CD14-positive monocyte (primary cell): ENCODE results near the gene TAF4. TPM values are rescaled to one million over a fixed set of nuclear protein-coding genes. Genes with fewer than 3 reads are reported as not detected.

Source experiments
- DNase-seq, 3 donors: peaks; one replicate each; pipeline ENCODE4 v3.0.0-alpha.2; 2011 to 2022
- H2AFZ ChIP-seq: 2 replicates; pipeline ENCODE4 v1.6.0; 2012; ENCODE audit warnings: mild to moderate bottlenecking, low read depth, low read length, inconsistent platforms; ENCODE audit not compliant: insufficient read depth, poor library complexity, severe bottlenecking
- H3K27ac ChIP-seq, 2 donors: 1 replicate in 1 of 2; 2 replicates in 1 of 2; pipeline ENCODE4 v1.5.1; 2012 to 2013; ENCODE audit warnings: low read length in 2 of 2, control low read depth in 1 of 2, inconsistent platforms in 1 of 2, low read depth in 1 of 2, mild to moderate bottlenecking in 1 of 2
- H3K27me3 ChIP-seq, 2 donors: one replicate each; pipeline versions ENCODE4 v1.6.0 to v1.6.1; 2011 to 2013; ENCODE audit warnings: low read length in 2 of 2; ENCODE audit not compliant: control insufficient read depth in 2 of 2, insufficient read depth in 2 of 2
- H3K36me3 ChIP-seq, 2 donors: replicated peaks in 1 of 2; 1 replicate in 1 of 2; 2 replicates in 1 of 2; pipeline versions ENCODE4 v1.5.1 to v1.6.1; 2012 to 2013; ENCODE audit warnings: low read length in 2 of 2, control low read depth in 1 of 2, inconsistent platforms in 1 of 2, mild to moderate bottlenecking in 1 of 2; ENCODE audit not compliant: insufficient read depth in 2 of 2, control insufficient read depth in 1 of 2
- H3K4me1 ChIP-seq, 2 donors: 1 replicate in 1 of 2; 2 replicates in 1 of 2; pipeline versions ENCODE4 v1.5.1 to v1.6.1; 2012 to 2013; ENCODE audit warnings: low read length in 2 of 2, control low read depth in 1 of 2, inconsistent platforms in 1 of 2, mild to moderate bottlenecking in 1 of 2, moderate library complexity in 1 of 2; ENCODE audit not compliant: insufficient read depth in 2 of 2, control insufficient read depth in 1 of 2
- H3K4me2 ChIP-seq: replicated peaks from 2 replicates; pipeline ENCODE3; 2012; ENCODE audit warnings: low read length, moderate library complexity, mild to moderate bottlenecking; ENCODE audit not compliant: poor library complexity, severe bottlenecking; ENCODE audit errors: extremely low read depth
- H3K4me3 ChIP-seq, 3 experiments: fragments of 200-600 bp in 1 of 3; sonication (generic) in 1 of 3; replicated peaks in 1 of 3; 1 replicate in 2 of 3; 2 replicates in 1 of 3; pipeline ENCODE4 v1.5.1; 2011 to 2013; ENCODE audit warnings: low read length in 3 of 3, mild to moderate bottlenecking in 3 of 3, control low read depth in 2 of 3, low read depth in 2 of 3, inconsistent platforms in 1 of 3, moderate library complexity in 1 of 3
- H3K79me2 ChIP-seq: 2 replicates; pipeline ENCODE4 v1.6.0; 2012; ENCODE audit warnings: mild to moderate bottlenecking, control low read depth, inconsistent platforms, low read length, moderate library complexity; ENCODE audit not compliant: insufficient read depth
- H3K9ac ChIP-seq: 2 replicates; pipeline ENCODE4 v1.6.0; 2017; ENCODE audit warnings: low read length, mild to moderate bottlenecking; ENCODE audit not compliant: insufficient read depth, poor library complexity, severe bottlenecking
- H3K9me3 ChIP-seq, 2 donors: replicated peaks in 1 of 2; 1 replicate in 1 of 2; 2 replicates in 1 of 2; pipeline versions ENCODE4 v1.5.1 to v1.6.1; 2012 to 2013; ENCODE audit warnings: low read length in 2 of 2, control low read depth in 1 of 2; ENCODE audit not compliant: control insufficient read depth in 1 of 2, insufficient read depth in 1 of 2
- H4K20me1 ChIP-seq: 2 replicates; pipeline ENCODE4 v1.6.0; 2012; ENCODE audit warnings: mild to moderate bottlenecking, low read length, control low read depth, moderate library complexity; ENCODE audit not compliant: insufficient read depth
- H3K27ac Mint-ChIP-seq, 7 donors: one replicate each; pipeline ENCODE4 v1.8.0; 2020; ENCODE audit warnings: mild to moderate bottlenecking in 7 of 7, mixed read lengths in 7 of 7, moderate library complexity in 6 of 7, inconsistent platforms in 2 of 7
- H3K27me3 Mint-ChIP-seq, 3 donors: one replicate each; pipeline ENCODE4 v1.8.0; 2021 to 2022; ENCODE audit warnings: low read depth in 3 of 3, mild to moderate bottlenecking in 3 of 3, mixed read lengths in 3 of 3, moderate library complexity in 3 of 3, inconsistent platforms in 1 of 3
- H3K36me3 Mint-ChIP-seq, 2 donors: one replicate each; pipeline ENCODE4 v1.8.0; 2020; ENCODE audit warnings: mixed read lengths in 2 of 2, inconsistent platforms in 1 of 2, mild to moderate bottlenecking in 1 of 2
- H3K4me1 Mint-ChIP-seq: one replicate; pipeline ENCODE4 v1.8.0; 2020; ENCODE audit warnings: mild to moderate bottlenecking, mixed read lengths
- H3K4me3 Mint-ChIP-seq, 2 donors: one replicate each; pipeline ENCODE4 v1.8.0; 2020; ENCODE audit warnings: mild to moderate bottlenecking in 2 of 2, mixed read lengths in 2 of 2, moderate library complexity in 1 of 2
- H3K9me3 Mint-ChIP-seq, 7 donors: one replicate each; pipeline ENCODE4 v1.8.0; 2020 to 2022; ENCODE audit warnings: mixed read lengths in 7 of 7, mild to moderate bottlenecking in 6 of 7, moderate library complexity in 6 of 7, inconsistent platforms in 2 of 7
- WGBS: methylation state at CpG from one replicate; pipeline ENCODE4 v1.1.5; 2013; ENCODE audit warnings: missing lambda C conversion rate; ENCODE audit not compliant: insufficient coverage; 5-methylcytosine and 5-hydroxymethylcytosine counted together
- intact Hi-C, 2 donors: fragments of 100-400 bp; cut with micrococcal nuclease; formaldehyde crosslinking; loops; one replicate each; pipeline versions ENCODE4 v1.15.0 to v1.15.1; 2023
- polyA plus RNA-seq, 3 donors: library from polyadenylated mRNA; depleted of rRNA in 1 of 3; unstranded in 2 of 3; stranded (reverse) in 1 of 3; fragments of 300-500 nt in 2 of 3; fragments of >200 nt in 1 of 3; fragmentation: Illumina TruSeq in 2 of 3; gene quantifications; 1 replicate in 2 of 3; 2 replicates in 1 of 3; pipeline ENCODE4 v1.2.3, GENCODE V29; 2012 to 2021
- TF ChIP-seq, protein P1 (sequence below): fragments of 200-600 bp; IDR thresholded peaks from one replicate; pipeline ENCODE4 v1.8.0; 2022; ENCODE audit warnings: antibody characterized with exemption, mild to moderate bottlenecking

The TAF4 gene
- polyA plus RNA-seq, 3 donors: 0.48 to 14.9 (median 0.99) TPM

DNA sequence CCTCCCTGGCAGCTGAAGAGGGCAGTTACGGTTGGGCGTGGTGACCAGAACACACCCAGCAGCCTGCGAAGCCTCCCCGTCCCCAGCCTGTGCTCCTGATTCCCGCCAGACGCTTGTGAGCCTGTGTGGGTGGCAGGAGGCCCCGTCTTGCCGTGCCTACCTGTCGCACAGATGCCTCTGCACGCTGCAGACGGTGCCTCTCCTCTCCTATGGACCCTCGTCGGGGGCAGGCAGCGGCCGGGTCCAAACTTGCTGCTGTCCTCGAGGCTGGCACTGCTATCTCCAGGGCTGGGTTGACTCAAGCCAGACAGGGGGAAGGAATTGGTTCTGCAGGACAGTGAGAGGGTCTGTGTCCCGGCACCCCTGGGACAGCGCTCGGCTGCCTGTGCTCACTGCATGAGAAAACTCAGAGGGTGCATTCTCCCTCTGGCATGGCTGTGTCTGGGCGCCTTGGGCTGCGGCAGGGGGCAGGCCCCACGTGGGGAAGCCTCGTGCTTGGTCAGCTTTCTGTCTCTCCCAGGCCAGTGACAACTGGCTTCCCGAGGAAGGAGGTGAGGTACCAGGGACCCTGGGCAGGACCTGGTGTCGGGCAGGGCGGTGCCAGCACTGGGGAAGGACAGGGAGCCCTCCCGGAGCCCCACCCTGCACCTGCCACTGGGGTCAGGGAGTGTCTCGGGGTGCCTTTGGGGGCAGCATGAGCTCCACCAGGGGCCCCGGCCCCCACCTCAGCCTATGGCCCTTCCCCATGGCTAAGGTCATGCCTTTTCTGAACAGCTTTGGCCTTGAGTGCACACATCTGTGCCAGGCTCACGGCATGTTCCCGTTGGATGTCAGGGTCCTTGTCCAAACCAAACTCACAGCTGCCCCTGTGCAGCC is 127.5 kb downstream of the TAF4 start:
- no peak overlapping the region for H2AFZ ChIP-seq
- no peaks in the 10 kb centered on the region for H3K27me3 ChIP-seq
- H3K4me1 ChIP-seq: no peaks in the 10 kb centered on the region
- H3K9ac ChIP-seq: no peak overlapping the region
- TF ChIP-seq, protein P1, sequence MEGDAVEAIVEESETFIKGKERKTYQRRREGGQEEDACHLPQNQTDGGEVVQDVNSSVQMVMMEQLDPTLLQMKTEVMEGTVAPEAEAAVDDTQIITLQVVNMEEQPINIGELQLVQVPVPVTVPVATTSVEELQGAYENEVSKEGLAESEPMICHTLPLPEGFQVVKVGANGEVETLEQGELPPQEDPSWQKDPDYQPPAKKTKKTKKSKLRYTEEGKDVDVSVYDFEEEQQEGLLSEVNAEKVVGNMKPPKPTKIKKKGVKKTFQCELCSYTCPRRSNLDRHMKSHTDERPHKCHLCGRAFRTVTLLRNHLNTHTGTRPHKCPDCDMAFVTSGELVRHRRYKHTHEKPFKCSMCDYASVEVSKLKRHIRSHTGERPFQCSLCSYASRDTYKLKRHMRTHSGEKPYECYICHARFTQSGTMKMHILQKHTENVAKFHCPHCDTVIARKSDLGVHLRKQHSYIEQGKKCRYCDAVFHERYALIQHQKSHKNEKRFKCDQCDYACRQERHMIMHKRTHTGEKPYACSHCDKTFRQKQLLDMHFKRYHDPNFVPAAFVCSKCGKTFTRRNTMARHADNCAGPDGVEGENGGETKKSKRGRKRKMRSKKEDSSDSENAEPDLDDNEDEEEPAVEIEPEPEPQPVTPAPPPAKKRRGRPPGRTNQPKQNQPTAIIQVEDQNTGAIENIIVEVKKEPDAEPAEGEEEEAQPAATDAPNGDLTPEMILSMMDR: no peak
- no peaks in the 10 kb centered on the region for H4K20me1 ChIP-seq
- 89% methylated on average over 30 of the region's 31 CpGs for WGBS
- Mint-ChIP-seq H3K27ac (no peak overlapping the region), H3K9me3 (peaks cover 0 to 7% (median 2%) of the 10 kb centered on the region in 7 donors), H3K4me1 (no peaks in the 10 kb centered on the region), H3K27me3 (peaks cover 0 to 5% (median 2%) of the 10 kb centered on the region in 3 donors), H3K4me3 (no peak overlapping the region), H3K36me3 (no peaks in the 10 kb centered on the region)
- no peak overlapping the region for H3K4me2 ChIP-seq
- H3K27ac ChIP-seq: no peak overlapping the region
- H3K79me2 ChIP-seq: no peaks in the 10 kb centered on the region
- intact Hi-C loops: no loop called here
- DNase-seq: no peak
- no peaks in the 10 kb centered on the region for H3K36me3 ChIP-seq
- no peak overlapping the region for H3K4me3 ChIP-seq
- H3K9me3 ChIP-seq: peaks cover 0 to 23% of the 10 kb centered on the region in 2 donors

DNA sequence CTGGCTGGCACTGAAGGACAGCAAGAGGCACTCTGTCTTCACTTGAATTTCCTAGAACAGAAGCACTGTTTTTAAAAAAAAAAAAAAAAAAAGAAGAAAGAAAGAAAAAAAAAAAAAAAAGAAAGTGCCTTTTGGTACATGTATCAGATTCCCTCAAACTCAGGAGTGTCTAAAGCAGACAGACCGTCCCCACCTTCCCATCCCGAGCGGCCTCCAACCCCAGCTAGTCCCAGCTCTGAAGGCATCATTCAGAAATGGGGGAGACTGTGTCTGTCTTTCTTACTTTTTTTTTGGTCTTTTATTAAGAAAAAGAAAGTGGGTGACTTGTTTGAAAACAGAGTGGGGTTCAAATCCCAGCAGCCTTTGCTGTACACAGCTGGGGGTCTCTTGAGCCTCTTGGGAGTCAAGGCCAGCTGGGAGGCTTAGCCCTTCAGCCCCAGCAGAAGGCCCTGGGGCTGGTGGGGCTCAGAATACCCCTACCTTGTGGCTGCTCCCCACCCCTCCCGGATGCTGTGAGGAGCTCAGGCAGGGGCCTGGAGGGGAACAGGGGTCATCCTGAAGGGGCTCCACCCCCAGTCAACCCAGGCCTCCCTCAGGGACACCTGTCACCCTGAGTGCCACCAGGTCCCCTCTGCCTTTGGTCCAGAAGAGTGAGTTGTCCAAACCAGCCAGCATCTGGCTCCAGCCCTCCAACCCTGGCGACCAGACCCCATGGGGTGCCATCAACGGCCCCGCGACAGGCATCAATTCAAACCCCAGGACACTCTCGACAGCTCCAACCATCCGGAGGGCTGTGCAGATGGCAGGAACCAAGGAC is 128.3 kb downstream of the TAF4 start:
- Histone ChIP-seq H3K9ac (no peak overlapping the region), H3K4me3 (no peak overlapping the region), H3K79me2 (no peaks in the 10 kb centered on the region), H3K9me3 (peaks cover 0 to 26% of the 10 kb centered on the region in 2 donors), H4K20me1 (no peaks in the 10 kb centered on the region), H3K4me2 (no peak overlapping the region), H3K27me3 (no peaks in the 10 kb centered on the region), H2AFZ (no peak overlapping the region), H3K4me1 (no peaks in the 10 kb centered on the region), H3K27ac (no peak overlapping the region), H3K36me3 (no peaks in the 10 kb centered on the region)
- H3K27ac Mint-ChIP-seq: peak overlapping the region in 1 of 7 donors; percentile 17
- no peak for DNase-seq
- H3K27me3 Mint-ChIP-seq: peaks cover 0 to 5% (median 2%) of the 10 kb centered on the region in 3 donors
- H3K36me3 Mint-ChIP-seq: no peaks in the 10 kb centered on the region
- intact Hi-C loops: no loop called here
- H3K4me3 Mint-ChIP-seq: no peak overlapping the region
- H3K9me3 Mint-ChIP-seq: peaks cover 0 to 5% (median under 1%) of the 10 kb centered on the region in 7 donors
- TF ChIP-seq, protein P1: no peak
- whole genome bisulfite sequencing: 86% methylated on average over 7 of the region's 10 CpGs
- no peaks in the 10 kb centered on the region for H3K4me1 Mint-ChIP-seq
